ENCODE measurements around the gene SLC26A9.

- TF ChIP-seq, protein P1, sequence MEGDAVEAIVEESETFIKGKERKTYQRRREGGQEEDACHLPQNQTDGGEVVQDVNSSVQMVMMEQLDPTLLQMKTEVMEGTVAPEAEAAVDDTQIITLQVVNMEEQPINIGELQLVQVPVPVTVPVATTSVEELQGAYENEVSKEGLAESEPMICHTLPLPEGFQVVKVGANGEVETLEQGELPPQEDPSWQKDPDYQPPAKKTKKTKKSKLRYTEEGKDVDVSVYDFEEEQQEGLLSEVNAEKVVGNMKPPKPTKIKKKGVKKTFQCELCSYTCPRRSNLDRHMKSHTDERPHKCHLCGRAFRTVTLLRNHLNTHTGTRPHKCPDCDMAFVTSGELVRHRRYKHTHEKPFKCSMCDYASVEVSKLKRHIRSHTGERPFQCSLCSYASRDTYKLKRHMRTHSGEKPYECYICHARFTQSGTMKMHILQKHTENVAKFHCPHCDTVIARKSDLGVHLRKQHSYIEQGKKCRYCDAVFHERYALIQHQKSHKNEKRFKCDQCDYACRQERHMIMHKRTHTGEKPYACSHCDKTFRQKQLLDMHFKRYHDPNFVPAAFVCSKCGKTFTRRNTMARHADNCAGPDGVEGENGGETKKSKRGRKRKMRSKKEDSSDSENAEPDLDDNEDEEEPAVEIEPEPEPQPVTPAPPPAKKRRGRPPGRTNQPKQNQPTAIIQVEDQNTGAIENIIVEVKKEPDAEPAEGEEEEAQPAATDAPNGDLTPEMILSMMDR (IDR thresholded peaks at IDR 0.05; ENCODE audit: low read depth, low read length, poor library complexity, severe bottlenecking): no peak
- no peak for TF ChIP-seq EZH2phosphoT487 (IDR thresholded peaks at IDR 0.05; ENCODE audit: borderline replicate concordance, low read length)
Measured at GRCh38 chr1:205955499-205955898, 12.2 kb upstream of the SLC26A9 start.
